Spleen (tissue), 11 donors: ENCODE measurements around the gene CEP72. TPM values are rescaled to one million over a fixed set of nuclear protein-coding genes. Genes with fewer than 3 reads are reported as not detected.

ENCODE experiments used
- DNase-seq: peaks from one replicate; pipeline ENCODE4 v3.0.0-alpha.2; 2020
- H3K27ac ChIP-seq, 8 donors: fragments of 200-600 bp; sonication (generic) in 7 of 8; 1 replicate in 4 of 8; 2 replicates in 4 of 8; pipeline versions ENCODE4 v1.5.0 to v1.8.0; 2016 to 2021; ENCODE audit warnings: inconsistent platforms in 4 of 8, mild to moderate bottlenecking in 4 of 8, moderate library complexity in 1 of 8
- H3K27me3 ChIP-seq, 7 donors: fragments of 200-600 bp; sonication (generic) in 6 of 7; replicated peaks in 1 of 7; 1 replicate in 4 of 7; 2 replicates in 3 of 7; pipeline versions ENCODE4 v1.5.0 to v1.8.0; 2016 to 2021; ENCODE audit warnings: inconsistent platforms in 3 of 7, mild to moderate bottlenecking in 1 of 7
- H3K36me3 ChIP-seq, 6 donors: fragments of 200-600 bp; sonication (generic) in 5 of 6; 1 replicate in 4 of 6; 2 replicates in 2 of 6; pipeline versions ENCODE4 v1.5.0 to v1.8.0; 2016 to 2021; ENCODE audit warnings: inconsistent platforms in 2 of 6
- H3K4me1 ChIP-seq, 6 donors: fragments of 200-600 bp; sonication (generic) in 5 of 6; 1 replicate in 3 of 6; 2 replicates in 3 of 6; pipeline versions ENCODE4 v1.5.0 to v1.8.0; 2016 to 2021; ENCODE audit warnings: inconsistent platforms in 3 of 6
- H3K4me3 ChIP-seq, 8 donors: fragments of 200-600 bp; sonication (generic) in 7 of 8; 1 replicate in 4 of 8; 2 replicates in 4 of 8; pipeline versions ENCODE4 v1.5.0 to v1.8.0; 2016 to 2021; ENCODE audit warnings: inconsistent platforms in 4 of 8, mild to moderate bottlenecking in 4 of 8, moderate library complexity in 2 of 8
- H3K9me3 ChIP-seq, 8 donors: fragments of 200-600 bp; sonication (generic) in 7 of 8; 1 replicate in 4 of 8; 2 replicates in 4 of 8; pipeline versions ENCODE4 v1.5.0 to v1.8.0; 2016 to 2021; ENCODE audit warnings: inconsistent platforms in 4 of 8
- POLR2A ChIP-seq, 3 donors: fragments of 450-650 bp; IDR thresholded peaks; one replicate each; pipeline ENCODE4 v1.5.1; 2017; ENCODE audit warnings: antibody characterized with exemption in 3 of 3, mild to moderate bottlenecking in 1 of 3
- POLR2AphosphoS5 ChIP-seq, 3 donors: sonication (generic); formaldehyde crosslinking; IDR thresholded peaks; one replicate each; pipeline ENCODE4 v1.5.1; 2017; ENCODE audit warnings: antibody characterized with exemption in 3 of 3
- WGBS, 5 donors: extraction: QIAGEN DNeasy Blood & Tissue Kit in 3 of 5; methylation state at CpG; one replicate each; pipeline versions ENCODE4 v1.1.5 to v1.1.7; 2013 to 2018; 5-methylcytosine and 5-hydroxymethylcytosine counted together
- intact Hi-C: fragments of 100-400 bp; cut with DNase I; formaldehyde crosslinking; loops from one replicate; pipeline ENCODE4 v1.15.0; 2023; ENCODE audit warnings: low total_unique reads
- polyA plus RNA-seq, 3 donors: library from polyadenylated mRNA; stranded (reverse); fragments of 200-250 nt; gene quantifications; one replicate each; pipeline ENCODE4 v1.2.1, GENCODE V29; 2013
- total RNA-seq, 7 donors: library from RNA; depleted of rRNA in 3 of 7; stranded (reverse); fragments of >200 nt in 3 of 7; fragmentation: NEBNext Ultra II Directional in 4 of 7; extraction: Animal tissue kit (Norgen Biotek cat#: 25700) in 4 of 7; gene quantifications; one replicate each; pipeline versions ENCODE4 v1.1.0 to v1.2.1, GENCODE V29; 2016 to 2021
- TF ChIP-seq, protein P1 (sequence below), 11 experiments: fragments of 200-600 bp in 7 of 11; fragments of 450-650 bp in 4 of 11; sonication (generic) in 4 of 11; IDR thresholded peaks in 8 of 11; conservative IDR thresholded peaks in 3 of 11; 1 replicate in 7 of 11; 2 replicates in 4 of 11; pipeline versions ENCODE4 v1.4.0 to v1.8.0; 2016 to 2021; ENCODE audit warnings: antibody characterized with exemption in 11 of 11, inconsistent platforms in 4 of 11, mild to moderate bottlenecking in 1 of 11
- donor health status: healthy with polysubstance abuse.
- donor health status: DM: no; HTN: no; CAD: no; lungs with moderate emphysema.
- donor health status: DM: no; HTN: no; CAD: no.
- donor health status: Bipolar disorder and iron deficiency.
- donor health status: healthy.
- donor health status: DM: no; HTN: no; CAD: no.
- donor health status: DM: yes; HTN: yes; CAD: no.

The CEP72 gene
- total and polyA plus RNA-seq, 10 donors, result 2.1 to 13.1 (median 9.0) TPM

DNA sequence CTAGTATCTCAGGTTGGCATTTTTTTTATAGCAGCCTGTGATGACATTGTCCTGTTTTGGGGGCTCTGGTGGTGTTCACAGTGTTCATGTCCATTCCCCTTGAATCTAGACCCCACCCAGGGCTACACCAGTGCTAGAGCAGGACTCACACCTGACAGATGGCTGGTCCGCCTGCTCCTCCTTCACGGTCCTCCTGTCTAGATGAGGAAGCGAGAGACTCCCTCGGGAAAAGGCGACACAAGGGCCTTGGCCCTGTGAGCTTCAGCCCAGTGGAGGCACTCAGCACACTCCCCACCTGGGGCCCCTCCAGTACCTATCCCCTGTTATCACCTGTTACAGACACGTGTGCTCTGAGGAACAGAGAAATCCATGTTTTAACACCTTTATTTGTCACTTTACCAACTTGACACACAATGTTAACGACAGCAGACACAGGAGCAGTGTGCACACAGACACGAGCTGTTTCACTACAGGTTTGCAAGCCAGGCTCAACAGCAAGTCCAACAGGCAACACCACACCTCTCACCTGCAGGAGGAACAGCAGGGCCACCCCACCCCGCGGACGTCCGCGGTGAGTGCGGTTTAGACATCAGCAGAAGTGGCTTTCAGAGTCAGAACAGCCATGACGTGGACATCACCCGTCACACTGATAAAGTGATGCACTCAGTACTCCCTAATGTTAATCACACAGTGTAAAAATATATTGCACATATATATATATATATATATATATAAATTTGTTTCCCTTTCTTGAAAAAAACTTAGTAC is 47.5 kb downstream of the CEP72 start:
- no peaks in the 10 kb centered on the region for H3K27me3 ChIP-seq
- DNase-seq, result no peak
- peaks cover 0 to 8% (median 0%) of the 10 kb centered on the region in 8 donors for H3K9me3 ChIP-seq
- no peak overlapping the region for H3K27ac ChIP-seq
- intact Hi-C loops, result no loop called here
- TF ChIP-seq, protein P1, sequence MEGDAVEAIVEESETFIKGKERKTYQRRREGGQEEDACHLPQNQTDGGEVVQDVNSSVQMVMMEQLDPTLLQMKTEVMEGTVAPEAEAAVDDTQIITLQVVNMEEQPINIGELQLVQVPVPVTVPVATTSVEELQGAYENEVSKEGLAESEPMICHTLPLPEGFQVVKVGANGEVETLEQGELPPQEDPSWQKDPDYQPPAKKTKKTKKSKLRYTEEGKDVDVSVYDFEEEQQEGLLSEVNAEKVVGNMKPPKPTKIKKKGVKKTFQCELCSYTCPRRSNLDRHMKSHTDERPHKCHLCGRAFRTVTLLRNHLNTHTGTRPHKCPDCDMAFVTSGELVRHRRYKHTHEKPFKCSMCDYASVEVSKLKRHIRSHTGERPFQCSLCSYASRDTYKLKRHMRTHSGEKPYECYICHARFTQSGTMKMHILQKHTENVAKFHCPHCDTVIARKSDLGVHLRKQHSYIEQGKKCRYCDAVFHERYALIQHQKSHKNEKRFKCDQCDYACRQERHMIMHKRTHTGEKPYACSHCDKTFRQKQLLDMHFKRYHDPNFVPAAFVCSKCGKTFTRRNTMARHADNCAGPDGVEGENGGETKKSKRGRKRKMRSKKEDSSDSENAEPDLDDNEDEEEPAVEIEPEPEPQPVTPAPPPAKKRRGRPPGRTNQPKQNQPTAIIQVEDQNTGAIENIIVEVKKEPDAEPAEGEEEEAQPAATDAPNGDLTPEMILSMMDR (IDR thresholded peaks at IDR 0.05 in 8 of 11, conservative IDR thresholded peaks at IDR 0.05 in 3 of 11), result no peak
- no peak for TF ChIP-seq POLR2A (IDR thresholded peaks at IDR 0.05)
- no peak for TF ChIP-seq POLR2AphosphoS5 (IDR thresholded peaks at IDR 0.05)
- no peak overlapping the region for H3K4me3 ChIP-seq
- WGBS, 5 donors, result 91 to 96% (median 94%) methylated on average over 16 of the region's 16 CpGs
- peaks cover 0 to 94% (median 32%) of the 10 kb centered on the region in 6 donors for H3K36me3 ChIP-seq
- no peaks in the 10 kb centered on the region for H3K4me1 ChIP-seq

DNA sequence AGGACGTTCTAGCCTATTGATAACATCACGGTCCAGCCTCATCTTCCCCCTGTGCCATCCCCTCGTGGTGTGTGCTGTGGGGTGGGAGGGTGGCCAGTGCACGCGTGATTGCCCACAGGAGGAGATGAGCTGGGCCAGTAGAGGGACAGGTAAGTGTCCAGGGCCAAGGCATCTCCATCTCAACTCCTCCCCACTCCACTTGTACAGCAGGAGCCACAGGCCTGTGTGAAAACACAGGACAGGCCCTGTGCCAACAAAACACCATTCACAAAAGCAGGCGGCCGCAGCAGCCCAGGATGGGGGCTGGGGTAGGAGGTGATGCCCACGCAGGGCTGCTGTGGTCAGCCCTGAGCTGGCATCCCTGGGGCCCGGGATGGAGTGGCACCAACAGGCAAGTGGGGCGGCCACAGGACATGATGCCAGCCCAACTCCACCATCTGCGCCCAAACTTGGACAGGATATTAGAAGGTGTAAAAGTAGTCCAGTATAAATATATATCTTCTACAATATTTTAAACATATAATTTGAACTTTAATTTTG is 48.4 kb downstream of the CEP72 start:
- Histone ChIP-seq H3K36me3 (peaks cover 0 to 94% (median 36%) of the 10 kb centered on the region in 6 donors), H3K4me1 (no peaks in the 10 kb centered on the region)
- intact Hi-C loops, result no loop called here

DNA sequence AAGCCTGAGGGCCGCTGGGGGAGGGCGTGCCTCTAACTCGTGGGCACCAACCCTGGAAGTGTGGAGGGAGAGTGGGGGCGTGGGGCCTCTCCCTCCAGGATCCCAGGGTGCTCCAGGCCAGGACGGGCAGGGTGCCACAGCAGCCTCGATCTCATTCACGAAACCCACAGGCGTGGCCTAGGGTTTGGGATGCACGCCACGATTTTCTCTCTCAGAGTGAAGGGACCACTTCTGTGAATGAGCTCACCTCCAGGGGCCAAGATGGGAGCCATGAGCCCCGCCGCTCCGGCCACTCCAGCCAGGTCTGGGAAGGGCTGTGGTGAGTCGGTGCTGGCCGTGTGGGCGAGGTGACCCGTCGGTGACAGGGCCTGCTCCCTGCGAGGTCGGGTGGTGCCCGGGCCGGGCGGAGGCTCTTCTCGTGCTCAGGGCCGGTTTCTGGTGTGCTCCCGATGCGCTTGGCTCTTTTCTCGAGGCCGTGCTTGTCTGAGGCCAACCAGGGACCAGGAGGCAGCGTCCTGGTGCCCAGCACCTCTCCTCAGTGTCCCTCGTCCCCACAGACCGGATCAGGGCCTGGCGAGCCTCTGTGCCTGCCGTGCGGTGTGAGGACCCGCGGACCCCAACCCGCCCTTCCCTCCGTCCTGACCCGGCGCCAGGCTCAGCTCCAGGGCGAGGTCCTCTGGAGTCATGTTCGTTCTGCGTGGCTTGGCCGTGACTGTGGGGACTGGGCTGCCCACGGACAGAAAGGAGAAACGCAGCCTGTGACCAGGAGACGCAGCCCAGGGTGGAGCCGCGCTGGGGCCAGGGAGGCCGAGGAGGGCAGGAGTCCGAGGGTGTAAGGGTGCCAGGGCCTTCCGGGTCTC is 50.0 kb downstream of the CEP72 start:
- Histone ChIP-seq H3K27me3 (no peaks in the 10 kb centered on the region), H3K36me3 (peaks cover 0 to 95% (median 38%) of the 10 kb centered on the region in 6 donors), H3K9me3 (peaks cover 0 to 8% (median 0%) of the 10 kb centered on the region in 8 donors), H3K27ac (no peak overlapping the region), H3K4me3 (no peak overlapping the region), H3K4me1 (no peaks in the 10 kb centered on the region)
- DNase-seq, result peak; percentile 59
- intact Hi-C loops, result no loop called here
- 95 to 98% (median 96%) methylated on average over 52 to 53 of the region's 53 CpGs for WGBS, 5 donors
- TF ChIP-seq POLR2AphosphoS5 (IDR thresholded peaks at IDR 0.05), result no peak
- TF ChIP-seq, protein P1 (IDR thresholded peaks at IDR 0.05 in 8 of 11, conservative IDR thresholded peaks at IDR 0.05 in 3 of 11), result no peak
- TF ChIP-seq POLR2A (IDR thresholded peaks at IDR 0.05), result no peak

More for the DNA sequence above, 48.4 kb downstream of the CEP72 start:
- TF ChIP-seq POLR2AphosphoS5 (IDR thresholded peaks at IDR 0.05), result peak in 1 of 3 donors; percentile 11
- TF ChIP-seq, protein P1 (IDR thresholded peaks at IDR 0.05 in 8 of 11, conservative IDR thresholded peaks at IDR 0.05 in 3 of 11), result no peak
- no peak for TF ChIP-seq POLR2A (IDR thresholded peaks at IDR 0.05)
- H3K4me3 ChIP-seq, result no peak overlapping the region
- H3K9me3 ChIP-seq, result peaks cover 0 to 8% (median 0%) of the 10 kb centered on the region in 8 donors
- DNase-seq, result peak; percentile 58
- WGBS, 5 donors, result 94 to 99% (median 97%) methylated on average over 11 of the region's 11 CpGs
- H3K27me3 ChIP-seq, result no peaks in the 10 kb centered on the region
- no peak overlapping the region for H3K27ac ChIP-seq
